ENCODE data around the gene RGS7. TPM values are rescaled to one million over a fixed set of nuclear protein-coding genes. Genes with fewer than 3 reads are reported as not detected.

Gene RGS7
- total RNA-seq, 3 donors from 2014 or later (not counting 1 experiment from before 2014, with no cell fraction given) = not detected

- no peaks in the 10 kb centered on the region for H3K4me1 ChIP-seq (ENCODE audit: control insufficient read depth, insufficient read depth, low read length)
- no peaks in the 10 kb centered on the region for H3K4me1 Mint-ChIP-seq
- intact Hi-C loops (cut with micrococcal nuclease) = no loop called here
- DNase-seq = no peak
- H3K9me3 ChIP-seq (ENCODE audit: control insufficient read depth, insufficient read depth, low read length) = peaks cover 4% of the 10 kb centered on the region
- TF ChIP-seq CTCF (IDR thresholded peaks at IDR 0.05) = no peak
- H3K4me3 ChIP-seq (ENCODE audit: low read length) = no peak overlapping the region
- no peak overlapping the region for H3K4me3 Mint-ChIP-seq
- H3K36me3 ChIP-seq (ENCODE audit: control insufficient read depth, insufficient read depth, low read length) = no peaks in the 10 kb centered on the region
- H3K27me3 ChIP-seq (ENCODE audit: control insufficient read depth, insufficient read depth, low read length) = no peaks in the 10 kb centered on the region
- H3K9me3 Mint-ChIP-seq = peaks cover 4% of the 10 kb centered on the region in 2 donors
- WGBS (ENCODE audit: insufficient coverage) = 93% methylated on average over 31 of the region's 31 CpGs
- H3K36me3 Mint-ChIP-seq = no peaks in the 10 kb centered on the region
- no peak overlapping the region for H3K27ac ChIP-seq (ENCODE audit: low read length)
- no peaks in the 10 kb centered on the region for H3K27me3 Mint-ChIP-seq (ENCODE audit: low read depth in 2 of 2)
- no peak for ATAC-seq
- no peak overlapping the region for H3K27ac Mint-ChIP-seq
These were observed 533.6 kb downstream of the RGS7 start for GRCh38 chr1:240823357-240823756.

GRCh38 chr1:240821925-240822324 lies 535.1 kb downstream of the RGS7 start:
- no peak for TF ChIP-seq CTCF (IDR thresholded peaks at IDR 0.05)
- Histone ChIP-seq H3K4me3 (ENCODE audit: low read length) (no peak overlapping the region), H3K36me3 (ENCODE audit: control insufficient read depth, insufficient read depth, low read length) (no peaks in the 10 kb centered on the region), H3K9me3 (ENCODE audit: control insufficient read depth, insufficient read depth, low read length) (peaks cover 4% of the 10 kb centered on the region), H3K4me1 (ENCODE audit: control insufficient read depth, insufficient read depth, low read length) (no peaks in the 10 kb centered on the region), H3K27me3 (ENCODE audit: control insufficient read depth, insufficient read depth, low read length) (no peaks in the 10 kb centered on the region), H3K27ac (ENCODE audit: low read length) (no peak overlapping the region)
- Mint-ChIP-seq H3K27ac (no peak overlapping the region), H3K4me3 (no peak overlapping the region), H3K9me3 (peaks cover 4% of the 10 kb centered on the region in 2 donors), H3K27me3 (ENCODE audit: low read depth in 2 of 2) (no peaks in the 10 kb centered on the region), H3K36me3 (no peaks in the 10 kb centered on the region), H3K4me1 (no peaks in the 10 kb centered on the region)
- intact Hi-C loops (cut with micrococcal nuclease) = no loop called here
- DNase-seq = no peak
- ATAC-seq = no peak
- 90% methylated on average over 1 of the region's 2 CpGs for WGBS (ENCODE audit: insufficient coverage)

GRCh38 chr1:240820816-240821215 lies 536.2 kb downstream of the RGS7 start:
- WGBS (ENCODE audit: insufficient coverage) = 45% methylated on average over 3 of the region's 3 CpGs

More at GRCh38 chr1:240820816-240821215, 536.2 kb downstream of the RGS7 start:
- H3K4me1 Mint-ChIP-seq = no peaks in the 10 kb centered on the region
- H3K36me3 Mint-ChIP-seq = no peaks in the 10 kb centered on the region
- Histone ChIP-seq H3K9me3 (ENCODE audit: control insufficient read depth, insufficient read depth, low read length) (peaks cover 4% of the 10 kb centered on the region), H3K36me3 (ENCODE audit: control insufficient read depth, insufficient read depth, low read length) (no peaks in the 10 kb centered on the region), H3K4me3 (ENCODE audit: low read length) (no peak overlapping the region), H3K27me3 (ENCODE audit: control insufficient read depth, insufficient read depth, low read length) (no peaks in the 10 kb centered on the region), H3K4me1 (ENCODE audit: control insufficient read depth, insufficient read depth, low read length) (no peaks in the 10 kb centered on the region), H3K27ac (ENCODE audit: low read length) (no peak overlapping the region)
- peaks cover 4% of the 10 kb centered on the region in 2 donors for H3K9me3 Mint-ChIP-seq
- H3K27me3 Mint-ChIP-seq (ENCODE audit: low read depth in 2 of 2) = no peaks in the 10 kb centered on the region
- no peak for TF ChIP-seq CTCF (IDR thresholded peaks at IDR 0.05)
- H3K27ac Mint-ChIP-seq = no peak overlapping the region
- ATAC-seq = no peak
- intact Hi-C loops (cut with micrococcal nuclease) = no loop called here
- no peak overlapping the region for H3K4me3 Mint-ChIP-seq
- no peak for DNase-seq

All from natural killer cell (primary cell).